Prostate gland (tissue), 2 donors: ENCODE measurements around the gene C16orf86. TPM values are rescaled to one million over a fixed set of nuclear protein-coding genes. Genes with fewer than 3 reads are reported as not detected.

Experiments used
- DNase-seq: peaks from one replicate; pipeline ENCODE4 v3.0.0-alpha.2; 2019; ENCODE audit warnings: low spot score
- H3K27ac ChIP-seq, 2 donors: fragments of 200-600 bp; sonication (generic); 2 replicates each; pipeline ENCODE4 v1.5.1; 2017 to 2019
- H3K27me3 ChIP-seq: fragments of 200-600 bp; sonication (generic); replicated peaks from 2 replicates; pipeline ENCODE4 v1.5.1; 2019; ENCODE audit not compliant: insufficient read depth
- H3K36me3 ChIP-seq, 2 donors: fragments of 200-600 bp; sonication (generic); 1 replicate in 1 of 2; 2 replicates in 1 of 2; pipeline versions ENCODE4 v1.5.1 to v1.8.1; 2017 to 2019
- H3K4me1 ChIP-seq: fragments of 200-600 bp; sonication (generic); replicated peaks from 2 replicates; pipeline ENCODE4 v1.5.1; 2019
- H3K4me3 ChIP-seq, 2 donors: fragments of 200-600 bp; sonication (generic); 2 replicates each; pipeline ENCODE4 v1.5.1; 2017 to 2019
- H3K9me3 ChIP-seq: fragments of 200-600 bp; sonication (generic); 2 replicates; pipeline ENCODE4 v1.5.1; 2017
- CTCF ChIP-seq, 4 experiments: fragments of 200-600 bp in 2 of 4; fragments of 450-650 bp in 2 of 4; sonication (generic) in 2 of 4; IDR thresholded peaks; 1 replicate in 3 of 4; 2 replicates in 1 of 4; pipeline ENCODE4 v1.5.1; 2016 to 2019; ENCODE audit warnings: antibody characterized with exemption in 4 of 4, mild to moderate bottlenecking in 2 of 4, moderate library complexity in 2 of 4
- POLR2A ChIP-seq: fragments of 450-650 bp; IDR thresholded peaks from one replicate; pipeline ENCODE4 v1.6.1; 2016; ENCODE audit warnings: antibody characterized with exemption, mild to moderate bottlenecking
- POLR2AphosphoS5 ChIP-seq: sonication (generic); formaldehyde crosslinking; IDR thresholded peaks from one replicate; pipeline ENCODE4 v1.6.1; 2017; ENCODE audit warnings: antibody characterized with exemption
- WGBS: methylation state at CpG from one replicate; pipeline ENCODE4 v1.1.5; 2018; 5-methylcytosine and 5-hydroxymethylcytosine counted together
- intact Hi-C: fragments of 100-400 bp; cut with DNase I; formaldehyde crosslinking; loops from one replicate; pipeline ENCODE4 v1.14.2; 2022
- total RNA-seq, 2 donors: library from RNA; depleted of rRNA; stranded (reverse); fragments of >200 nt; gene quantifications; one replicate each; pipeline ENCODE4 v1.1.0, GENCODE V29; 2016

C16orf86 gene
- total RNA-seq, 2 donors from 2014 or later = 10.0 to 18.3 TPM

- intact Hi-C loops = loop anchor here (5.0 to 10.0 kb wide), 3 partner anchors 135 to 258 kb away; partner anchors contain the start of genes RANBP10, RIPOR1 and TSNAXIP1
- no peaks in the 10 kb centered on the region for H3K36me3 ChIP-seq
- no peak overlapping the region for H3K27ac ChIP-seq
- DNase-seq = no peak
- H3K9me3 ChIP-seq = no peaks in the 10 kb centered on the region
- no peak for TF ChIP-seq POLR2AphosphoS5
- TF ChIP-seq POLR2A = no peak
- no peak for TF ChIP-seq CTCF (IDR thresholded peaks at IDR 0.05)
- peaks cover 17% of the 10 kb centered on the region for H3K4me1 ChIP-seq
- WGBS = 94% methylated on average over 10 of the region's 10 CpGs
- no peak overlapping the region for H3K4me3 ChIP-seq
- no peaks in the 10 kb centered on the region for H3K27me3 ChIP-seq
Measured at GRCh38 chr16:67669499-67670101, 3.0 kb downstream of the C16orf86 start.

- H3K27me3 ChIP-seq = no peaks in the 10 kb centered on the region
- 44% methylated on average over 4 of the region's 4 CpGs for WGBS
- H3K27ac ChIP-seq = no peak overlapping the region
- no peak for TF ChIP-seq POLR2AphosphoS5
- no peak for TF ChIP-seq POLR2A
- H3K9me3 ChIP-seq = no peaks in the 10 kb centered on the region
- intact Hi-C loops = loop anchor here (5.0 to 10.0 kb wide), 2 partner anchors 132 to 255 kb away; partner anchors contain the start of genes RANBP10 and TSNAXIP1
- peaks cover 14% of the 10 kb centered on the region for H3K4me1 ChIP-seq
- H3K4me3 ChIP-seq = no peak overlapping the region
- no peak for DNase-seq
- H3K36me3 ChIP-seq = no peaks in the 10 kb centered on the region
Measured at GRCh38 chr16:67672306-67672705, 5.7 kb downstream of the C16orf86 start.

- Histone ChIP-seq H3K36me3 (no peaks in the 10 kb centered on the region), H3K4me3 (no peak overlapping the region), H3K4me1 (peaks cover 12% of the 10 kb centered on the region), H3K27me3 (no peaks in the 10 kb centered on the region), H3K9me3 (no peaks in the 10 kb centered on the region), H3K27ac (peak overlapping the region; percentile 56 to 57)
- TF ChIP-seq CTCF (IDR thresholded peaks at IDR 0.05) (peak; percentile 15 to 81 (median 54)), POLR2AphosphoS5 (peak; percentile 24), POLR2A (no peak)
- 67% methylated on average over 12 of the region's 13 CpGs for WGBS
- intact Hi-C loops = loop anchor here (5.0 to 10.0 kb wide), 2 partner anchors 132 to 254 kb away; partner anchors contain the start of genes RANBP10 and TSNAXIP1
- peak; percentile 54 for DNase-seq
Measured at GRCh38 chr16:67672739-67673662, 6.4 kb downstream of the C16orf86 start.

GRCh38 chr16:67673712-67674580, 7.3 kb downstream of the C16orf86 start:
- no peaks in the 10 kb centered on the region for H3K9me3 ChIP-seq
- peaks cover 12% of the 10 kb centered on the region for H3K4me1 ChIP-seq
- no peaks in the 10 kb centered on the region for H3K27me3 ChIP-seq
- no peaks in the 10 kb centered on the region for H3K36me3 ChIP-seq
- no peak for DNase-seq
- intact Hi-C loops = loop anchor here (5.0 to 10.0 kb wide), 2 partner anchors 131 to 253 kb away; partner anchors contain the start of genes RANBP10 and TSNAXIP1
- no peak for TF ChIP-seq CTCF (IDR thresholded peaks at IDR 0.05)
- TF ChIP-seq POLR2AphosphoS5 = no peak
- TF ChIP-seq POLR2A = no peak
- WGBS = 34% methylated on average over 20 of the region's 21 CpGs
- H3K27ac ChIP-seq = peak overlapping the region; percentile 56 to 57
- no peak overlapping the region for H3K4me3 ChIP-seq
